Stimulated activated CD8-positive, alpha-beta memory T cell treated with anti-CD3 and anti-CD28 coated beads, Interleukin-7, amount 100 ng/mL, for 4 hours (primary cell): ENCODE results near the gene IFIT1B.
A peak's percentile ranks its signal among the peaks of the same experiment; 100 is the strongest.
"Not testable (repeated sequence)": the region's sequence is repeated elsewhere in the genome, so short reads cannot be mapped to it uniquely, and the experiment has no call there.

Experiments used
- DNase-seq, 2 donors: peaks; one replicate each; pipeline ENCODE4 v3.0.0-alpha.2; 2020; ENCODE audit warnings: low read depth in 2 of 2

Gene IFIT1B

GRCh38 chr10:89377705-89378637 is at the start of gene IFIT1B:
Gene IFIT1B, plus strand, starts transcription at chr10:89378056. Its CDS starts 80 bp downstream, at chr10:89378136.
- DNase-seq, result no peak

DNA sequence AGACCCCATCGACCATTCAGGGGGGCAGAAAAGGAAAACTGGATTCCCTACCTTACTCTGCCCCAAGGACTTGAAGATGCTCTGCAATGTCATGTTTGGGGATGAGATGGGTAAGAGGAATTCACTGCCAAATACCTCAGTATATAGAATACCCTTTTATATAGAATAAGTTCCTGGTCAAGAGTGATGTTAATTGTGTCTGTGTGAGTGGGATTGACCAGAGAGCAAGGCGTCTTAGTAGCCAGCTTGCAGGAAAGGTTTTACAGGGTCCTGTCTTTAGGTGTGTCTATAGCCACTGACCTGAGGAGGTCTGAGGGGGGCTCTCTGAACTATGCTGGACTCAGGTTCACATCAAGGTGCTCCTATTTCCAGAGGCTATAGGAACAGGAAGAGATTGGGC is 48.7 kb upstream of the IFIT1B start:
- no peak for DNase-seq

- not testable (repeated sequence) for DNase-seq
Observed at GRCh38 chr10:89330014-89330413, 47.8 kb upstream of the IFIT1B start.

DNA sequence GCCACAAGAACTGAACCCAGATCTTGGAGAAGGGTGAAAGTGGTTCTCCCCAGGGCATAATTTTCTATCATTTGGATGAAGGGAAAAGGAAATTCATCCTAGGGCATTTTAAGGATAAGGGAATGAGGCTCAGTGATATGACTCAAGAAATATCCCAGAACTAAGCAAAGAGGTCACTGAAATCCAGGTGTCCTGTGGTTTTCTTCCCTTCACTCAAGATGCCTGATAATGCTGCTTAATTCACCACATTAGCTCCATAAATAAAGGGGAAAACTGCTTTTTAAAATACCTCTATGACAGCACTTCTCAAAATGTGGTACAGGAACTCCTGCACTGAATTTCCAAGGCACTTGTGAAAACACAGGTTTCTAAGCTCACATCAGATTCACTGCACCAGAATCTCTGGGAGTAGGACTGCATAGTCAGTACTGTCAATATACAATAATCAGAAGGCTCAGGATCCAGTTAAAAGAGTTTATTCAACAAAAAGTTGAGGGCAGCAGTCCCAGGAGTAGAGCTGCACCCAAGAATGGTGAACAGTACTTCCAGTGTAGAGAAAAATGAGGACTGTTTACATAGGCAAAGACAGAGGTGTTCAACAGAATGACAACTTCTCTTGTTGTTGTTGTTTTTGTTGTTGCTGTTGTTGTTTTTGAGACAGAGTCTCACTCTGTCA is 47.2 kb upstream of the IFIT1B start:
- no peak for DNase-seq

- DNase-seq, result not testable (repeated sequence)
Observed at GRCh38 chr10:89331487-89332122, 46.3 kb upstream of the IFIT1B start.

DNA sequence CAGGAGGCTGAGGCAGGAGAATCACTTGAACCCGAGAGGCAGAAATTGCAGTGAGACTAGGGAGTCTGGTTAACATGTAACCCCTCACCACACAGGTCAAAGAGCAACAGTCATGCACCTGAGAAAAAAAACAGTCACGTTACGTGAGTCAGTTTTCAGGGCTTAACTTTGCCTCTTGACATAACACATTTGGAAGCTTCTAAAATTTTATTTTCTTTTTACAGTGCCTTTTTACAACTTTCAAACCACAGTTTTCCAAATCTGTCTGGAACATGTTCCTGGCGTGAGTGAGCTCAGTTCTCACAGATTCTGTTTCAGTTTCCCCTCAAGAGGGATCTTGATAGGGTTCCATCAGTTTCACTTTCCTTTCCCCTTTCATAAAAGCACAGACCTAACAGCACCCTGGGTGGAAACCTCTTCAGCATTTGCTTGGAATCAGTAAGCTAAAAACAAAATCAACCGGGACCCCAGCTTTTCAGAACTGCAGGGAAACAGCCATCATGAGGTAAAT is 45.7 kb upstream of the IFIT1B start:
- peak in 1 of 2 donors; percentile 27 for DNase-seq

DNA sequence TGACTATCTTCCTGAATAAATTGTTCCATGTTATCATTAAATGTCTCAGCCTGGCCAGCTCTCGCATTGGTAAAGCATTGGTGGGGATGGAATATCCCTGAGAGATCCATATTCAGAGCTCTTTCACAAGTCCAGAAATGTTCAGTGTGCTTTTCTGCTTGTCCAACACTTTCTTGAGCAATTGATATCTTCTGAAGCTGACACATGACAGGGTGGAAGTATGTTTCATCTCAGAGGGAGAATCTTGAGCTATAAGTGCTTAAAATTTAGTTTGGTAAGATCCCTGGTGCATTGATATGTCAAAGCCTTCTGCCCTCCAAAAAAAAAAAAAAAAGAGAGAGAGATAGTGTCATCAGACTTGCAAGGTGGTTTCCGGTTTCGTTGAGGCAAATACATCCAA is 42.6 kb upstream of the IFIT1B start:
- DNase-seq, result no peak

DNA sequence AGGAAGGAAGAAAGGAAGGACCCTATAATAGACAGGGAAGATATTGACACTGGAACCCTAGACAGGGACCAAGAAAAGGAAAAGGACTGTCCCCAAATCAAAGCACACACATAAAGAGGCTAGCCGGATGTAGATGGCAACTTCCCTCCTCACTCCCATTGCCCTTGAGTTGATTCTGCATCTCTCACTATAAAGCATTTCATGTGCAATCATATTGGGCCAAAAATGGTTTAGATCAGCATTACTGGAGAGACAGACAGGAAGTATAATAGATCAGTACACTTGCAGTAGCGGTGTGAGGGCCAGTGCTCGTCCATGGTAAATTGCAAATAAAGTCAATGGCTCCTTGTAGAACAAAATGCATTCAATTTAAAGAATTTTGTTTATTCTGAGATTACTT is 41.6 kb upstream of the IFIT1B start:
- DNase-seq, result no peak

- DNase-seq, result no peak
Observed at GRCh38 chr10:89337484-89337883, 40.4 kb upstream of the IFIT1B start.

- DNase-seq, result no peak
Observed at GRCh38 chr10:89338713-89339112, 39.1 kb upstream of the IFIT1B start.

GRCh38 chr10:89339875-89340274 is 38.0 kb upstream of the IFIT1B start:
- DNase-seq, result no peak

DNA sequence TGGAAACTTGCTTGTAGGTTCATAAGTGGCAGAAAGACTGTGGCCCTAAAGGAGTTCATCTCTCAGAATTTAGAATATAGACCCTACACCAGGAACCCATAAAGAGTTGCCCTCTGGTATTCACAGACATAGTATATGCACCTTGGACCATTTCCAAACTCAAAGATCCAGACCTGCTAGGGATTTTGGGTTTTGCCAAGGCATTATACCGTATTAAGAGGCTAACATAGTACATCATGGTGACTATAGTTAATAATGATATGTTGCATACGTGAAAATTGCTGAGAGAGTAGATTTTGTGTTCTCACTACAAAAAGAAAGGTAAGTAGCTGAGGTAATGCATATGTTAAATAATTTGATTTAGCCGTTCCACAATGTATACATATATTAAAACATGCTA is 36.2 kb upstream of the IFIT1B start:
- no peak for DNase-seq

DNA sequence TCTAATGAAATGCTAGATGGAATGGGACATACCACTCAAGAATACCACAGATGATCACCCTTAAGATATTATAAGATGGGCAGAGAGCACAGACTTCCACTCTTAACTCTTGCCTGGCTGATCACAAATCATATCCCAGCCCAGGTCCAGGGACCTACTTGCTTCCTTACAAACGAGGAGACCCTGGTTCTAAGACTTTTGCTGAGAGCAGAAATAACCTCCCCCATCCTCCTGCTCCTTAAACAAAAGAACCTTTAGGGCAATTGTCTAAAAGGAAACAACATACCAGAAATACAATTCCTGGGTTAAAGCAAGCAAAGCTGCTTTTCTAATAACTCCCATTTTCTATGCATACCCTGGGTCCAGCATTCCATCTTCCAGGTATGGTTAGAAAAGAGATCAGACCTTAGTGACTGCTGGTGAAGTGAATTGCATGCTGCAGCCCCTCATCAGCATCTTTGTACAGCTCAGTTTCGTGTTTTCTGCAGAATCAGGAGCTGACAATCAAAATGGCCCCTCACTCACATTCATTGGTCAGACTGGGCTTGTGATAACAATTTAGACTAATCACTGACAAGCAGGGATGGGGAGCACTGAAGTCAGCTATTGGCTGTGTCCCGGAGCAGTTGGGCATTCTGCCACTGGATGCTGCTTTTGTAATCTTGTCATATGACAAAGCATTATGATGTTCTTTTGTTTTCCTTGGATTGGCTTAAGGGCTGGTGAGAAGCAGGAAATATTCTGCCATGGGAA is 35.5 kb upstream of the IFIT1B start:
- no peak for DNase-seq

GRCh38 chr10:89343089-89343767 is 34.6 kb upstream of the IFIT1B start:
- no peak for DNase-seq

DNA sequence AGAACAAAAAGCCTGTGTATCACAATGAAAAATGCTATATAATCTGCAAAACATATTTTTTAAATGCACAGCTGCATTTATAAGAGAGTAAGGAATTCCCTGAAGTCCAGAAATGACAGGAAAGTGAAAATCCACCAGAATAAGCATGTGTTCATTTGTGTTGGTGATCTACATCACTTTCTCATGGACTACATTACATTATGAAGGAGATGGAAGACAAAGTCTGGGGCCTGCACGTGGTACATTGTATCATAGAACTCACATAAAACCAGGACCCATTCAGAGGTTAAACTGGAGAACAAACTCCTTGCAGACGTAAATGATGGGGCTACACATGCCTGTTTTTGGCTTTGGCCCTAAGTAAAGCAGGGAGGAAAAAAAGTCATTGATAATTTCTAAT is 33.7 kb upstream of the IFIT1B start:
- DNase-seq, result no peak

DNA sequence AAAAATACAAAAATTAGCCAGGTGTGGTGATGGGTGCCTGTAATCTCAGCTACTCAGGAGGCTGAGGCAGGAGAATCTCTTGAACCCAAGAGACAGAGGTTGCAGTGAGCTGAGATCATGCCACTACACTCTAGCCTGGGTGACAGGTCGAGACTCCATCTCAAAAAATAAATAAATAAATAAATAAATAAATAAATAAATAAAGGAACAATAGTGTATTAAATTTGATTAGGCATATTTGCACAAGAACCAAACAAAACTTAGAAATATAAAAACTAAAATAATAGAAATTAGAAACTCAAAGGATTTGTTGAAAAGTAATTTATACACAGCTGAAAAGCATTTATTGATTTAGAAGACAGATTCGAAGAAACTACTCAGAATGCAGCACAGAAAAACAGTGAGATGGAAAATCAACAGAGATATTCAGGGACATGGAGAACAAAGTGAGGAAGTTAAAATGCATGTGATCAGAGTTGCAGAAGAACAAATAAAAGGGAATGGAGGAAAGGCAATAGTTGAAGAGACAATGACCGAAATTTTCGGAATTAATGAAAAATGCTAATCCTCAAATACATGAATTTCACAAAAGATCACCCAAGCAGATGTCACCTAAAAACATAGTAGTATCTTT is 32.4 kb upstream of the IFIT1B start:
- DNase-seq, result no peak

- DNase-seq, result no peak
Observed at GRCh38 chr10:89346405-89347254, 31.2 kb upstream of the IFIT1B start.

GRCh38 chr10:89347701-89348457 is 30.0 kb upstream of the IFIT1B start:
- no peak for DNase-seq

DNA sequence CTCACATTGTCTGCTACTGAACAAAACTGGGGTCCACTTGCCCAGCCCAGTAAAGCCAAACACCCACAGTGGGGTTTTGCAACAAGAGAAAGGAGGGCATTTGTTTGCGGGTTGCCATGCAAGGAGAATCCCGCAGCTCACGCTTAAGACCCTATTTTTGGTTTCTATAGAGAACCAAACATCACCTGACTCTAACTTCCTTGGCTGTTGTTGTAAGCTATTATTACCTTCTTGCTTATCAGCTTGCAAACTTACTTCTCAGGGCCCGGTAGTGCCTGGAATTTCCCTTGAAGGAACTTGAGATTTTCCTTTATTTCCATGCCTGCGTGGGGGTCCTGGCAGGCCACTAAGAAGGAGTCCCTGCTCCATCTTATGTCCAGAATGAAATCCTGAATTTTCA is 29.4 kb upstream of the IFIT1B start:
- no peak for DNase-seq
